DND-41 (cell line): Measurements from ENCODE around the gene CALB2.
A peak's percentile ranks its signal among the peaks of the same experiment; 100 is the strongest.

Source experiments
- ATAC-seq: fragments of 200-7000 bp; cut with Tn5 transposase; 3 replicates; pipeline ENCODE4 v1.9.1; 2021; ENCODE audit warnings: low read depth; ENCODE audit not compliant: insufficient read depth
- DNase-seq: peaks from one replicate; pipeline ENCODE4 v3.0.0-alpha.2; 2020
- H2AFZ ChIP-seq: 2 replicates; pipeline ENCODE4 v1.6.0; 2012; ENCODE audit warnings: low read depth, low read length
- H3K27ac ChIP-seq: 2 replicates; pipeline ENCODE4 v1.5.1; 2012; ENCODE audit warnings: low read length, inconsistent platforms
- H3K27me3 ChIP-seq: fragments of 200-600 bp; sonication (generic); 2 replicates; pipeline ENCODE4 v1.6.0; 2012; ENCODE audit warnings: low read length, mild to moderate bottlenecking, inconsistent platforms; ENCODE audit not compliant: insufficient read depth, poor library complexity
- H3K36me3 ChIP-seq: 2 replicates; pipeline ENCODE4 v1.5.1; 2012; ENCODE audit warnings: low read length, inconsistent platforms; ENCODE audit not compliant: insufficient read depth
- H3K4me1 ChIP-seq: 2 replicates; pipeline ENCODE4 v1.5.1; 2012; ENCODE audit warnings: mild to moderate bottlenecking, low read length; ENCODE audit not compliant: insufficient read depth
- H3K4me2 ChIP-seq: 2 replicates; pipeline ENCODE4 v1.6.0; 2012; ENCODE audit warnings: mild to moderate bottlenecking, moderate library complexity, low read length, inconsistent platforms; ENCODE audit not compliant: insufficient read depth
- H3K4me3 ChIP-seq, 2 experiments: fragments of 200-600 bp in 1 of 2; shearing (Covaris generic) in 1 of 2; 2 replicates each; pipeline ENCODE4 v1.5.1; 2012 to 2016; ENCODE audit warnings: inconsistent platforms in 2 of 2, low read length in 2 of 2, mild to moderate bottlenecking in 2 of 2, low read depth in 1 of 2, moderate library complexity in 1 of 2
- H3K79me2 ChIP-seq: 2 replicates; pipeline ENCODE4 v1.6.0; 2012; ENCODE audit warnings: low read length, inconsistent platforms; ENCODE audit not compliant: insufficient read depth
- H3K9ac ChIP-seq: 2 replicates; pipeline ENCODE4 v1.6.0; 2012; ENCODE audit warnings: low read depth, mild to moderate bottlenecking, inconsistent platforms, low read length, moderate library complexity
- H3K9me3 ChIP-seq: 2 replicates; pipeline ENCODE4 v1.5.1; 2012; ENCODE audit warnings: low read length, moderate library complexity, mild to moderate bottlenecking, inconsistent platforms; ENCODE audit not compliant: insufficient read depth, severe bottlenecking
- H4K20me1 ChIP-seq: 2 replicates; pipeline ENCODE4 v1.6.0; 2012; ENCODE audit warnings: low read length; ENCODE audit not compliant: insufficient read depth
- CTCF ChIP-seq: IDR thresholded peaks from 2 replicates; pipeline ENCODE4 v1.5.1; 2012; ENCODE audit warnings: borderline replicate concordance, low read length, moderate library complexity, mild to moderate bottlenecking; ENCODE audit not compliant: poor library complexity, severe bottlenecking; ENCODE audit errors: extremely low read depth
- EZH2 ChIP-seq: IDR thresholded peaks from 3 replicates; pipeline ENCODE4 v1.6.1; 2012; ENCODE audit warnings: borderline replicate concordance, low read depth, mild to moderate bottlenecking, moderate library complexity, low read length, inconsistent platforms; ENCODE audit not compliant: severe bottlenecking

The CALB2 gene

GRCh38 chr16:71384073-71384724 is 25.7 kb downstream of the CALB2 start:
- no peak overlapping the region for H3K9ac ChIP-seq
- ATAC-seq, result peak; percentile 45; the same call in 1 of the 3 replicates
- H3K4me3 ChIP-seq, result no peak overlapping the region
- no peak for TF ChIP-seq CTCF
- TF ChIP-seq EZH2, result no peak
- H3K79me2 ChIP-seq, result no peaks in the 10 kb centered on the region
- DNase-seq, result no peak
- H2AFZ ChIP-seq, result no peak overlapping the region
- H4K20me1 ChIP-seq, result no peaks in the 10 kb centered on the region
- H3K27ac ChIP-seq, result no peak overlapping the region
- no peaks in the 10 kb centered on the region for H3K36me3 ChIP-seq
- no peaks in the 10 kb centered on the region for H3K4me1 ChIP-seq
- peaks cover 12% of the 10 kb centered on the region for H3K27me3 ChIP-seq
- H3K9me3 ChIP-seq, result no peaks in the 10 kb centered on the region
- no peak overlapping the region for H3K4me2 ChIP-seq

DNA sequence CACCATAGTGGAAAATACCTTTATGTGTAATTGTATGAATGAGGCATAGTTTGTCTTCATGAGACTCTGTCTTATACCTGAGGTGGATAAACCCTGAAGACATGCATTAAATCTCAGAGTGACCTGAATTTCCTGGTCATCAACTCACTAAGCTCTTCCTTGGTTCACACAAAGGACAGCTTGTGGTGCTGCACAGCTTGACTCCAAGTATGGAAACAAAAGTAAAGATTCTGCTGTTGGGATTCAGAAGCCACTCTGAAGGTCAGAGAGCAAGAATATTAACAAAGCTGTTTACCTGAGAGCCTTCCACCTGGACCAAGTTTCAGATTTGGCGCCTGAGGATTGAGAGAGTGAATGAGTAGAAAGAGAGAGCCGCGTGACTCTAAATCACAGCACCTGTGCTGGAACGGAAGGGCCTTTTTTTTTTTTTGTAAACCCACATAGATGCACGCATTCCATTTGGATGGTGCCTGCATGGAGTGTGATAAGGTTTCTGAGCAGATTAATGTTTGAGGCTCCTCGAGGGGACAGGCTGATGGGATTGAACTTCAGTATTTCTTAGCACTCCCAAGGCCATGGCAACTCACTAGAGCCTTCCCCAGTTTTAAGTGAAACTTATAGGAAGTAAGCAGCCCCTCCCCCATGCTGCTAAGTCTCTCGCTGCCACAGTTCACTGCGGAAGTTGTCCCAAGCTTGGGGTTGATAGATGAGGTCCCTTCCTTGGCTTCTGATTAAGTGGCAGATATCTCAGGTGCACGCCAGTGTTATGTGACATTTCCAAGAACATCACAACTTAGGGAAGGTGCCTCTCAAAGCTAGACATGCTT is 28.7 kb downstream of the CALB2 start:
- Histone ChIP-seq H3K9me3 (no peaks in the 10 kb centered on the region), H3K36me3 (no peaks in the 10 kb centered on the region), H2AFZ (no peak overlapping the region), H3K79me2 (no peaks in the 10 kb centered on the region), H3K4me1 (no peaks in the 10 kb centered on the region), H3K27me3 (no peaks in the 10 kb centered on the region), H3K4me3 (no peak overlapping the region), H3K9ac (no peak overlapping the region), H3K4me2 (no peak overlapping the region), H4K20me1 (no peaks in the 10 kb centered on the region), H3K27ac (no peak overlapping the region)
- TF ChIP-seq EZH2 (no peak), CTCF (no peak)
- no peak for ATAC-seq
- no peak for DNase-seq

DNA sequence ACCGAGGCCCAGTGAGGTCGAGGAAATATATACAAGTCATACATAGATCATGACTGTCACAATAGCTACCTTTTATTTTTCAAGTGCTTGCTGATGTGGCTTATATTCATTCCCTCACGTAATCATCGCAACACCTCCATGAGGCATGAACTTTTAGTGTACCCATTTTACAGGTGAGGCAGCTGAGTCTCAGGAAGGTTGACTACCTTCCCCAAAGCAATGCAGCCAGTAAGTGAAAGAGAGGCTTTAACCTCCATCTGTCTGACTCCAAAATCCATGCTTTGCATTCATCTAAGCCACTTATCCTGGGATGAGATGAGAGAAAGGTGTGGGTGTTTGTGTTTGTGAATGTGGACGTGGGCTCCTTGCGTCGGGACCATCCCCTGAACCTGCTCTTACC is 30.8 kb downstream of the CALB2 start:
- TF ChIP-seq EZH2 (no peak), CTCF (no peak)
- ATAC-seq, result no peak
- Histone ChIP-seq H3K36me3 (no peaks in the 10 kb centered on the region), H3K9me3 (no peaks in the 10 kb centered on the region), H3K27ac (no peak overlapping the region), H3K4me2 (no peak overlapping the region), H2AFZ (no peak overlapping the region), H3K4me3 (no peak overlapping the region), H4K20me1 (no peaks in the 10 kb centered on the region; the same call in 1 of the 2 replicates), H3K79me2 (no peaks in the 10 kb centered on the region), H3K27me3 (no peaks in the 10 kb centered on the region), H3K4me1 (no peaks in the 10 kb centered on the region), H3K9ac (no peak overlapping the region)
- no peak for DNase-seq
